Measurements from ENCODE around the gene UGT1A7. TPM values are rescaled to one million over a fixed set of nuclear protein-coding genes. Genes with fewer than 3 reads are reported as not detected.

Gene UGT1A7
- polyA plus RNA-seq, 1 experiment = not detected

GRCh38 chr2:233772583-233772982, 90.9 kb downstream of the UGT1A7 start:
- CTCF ChIA-PET = no interaction called here
- TF ChIP-seq, protein P1, sequence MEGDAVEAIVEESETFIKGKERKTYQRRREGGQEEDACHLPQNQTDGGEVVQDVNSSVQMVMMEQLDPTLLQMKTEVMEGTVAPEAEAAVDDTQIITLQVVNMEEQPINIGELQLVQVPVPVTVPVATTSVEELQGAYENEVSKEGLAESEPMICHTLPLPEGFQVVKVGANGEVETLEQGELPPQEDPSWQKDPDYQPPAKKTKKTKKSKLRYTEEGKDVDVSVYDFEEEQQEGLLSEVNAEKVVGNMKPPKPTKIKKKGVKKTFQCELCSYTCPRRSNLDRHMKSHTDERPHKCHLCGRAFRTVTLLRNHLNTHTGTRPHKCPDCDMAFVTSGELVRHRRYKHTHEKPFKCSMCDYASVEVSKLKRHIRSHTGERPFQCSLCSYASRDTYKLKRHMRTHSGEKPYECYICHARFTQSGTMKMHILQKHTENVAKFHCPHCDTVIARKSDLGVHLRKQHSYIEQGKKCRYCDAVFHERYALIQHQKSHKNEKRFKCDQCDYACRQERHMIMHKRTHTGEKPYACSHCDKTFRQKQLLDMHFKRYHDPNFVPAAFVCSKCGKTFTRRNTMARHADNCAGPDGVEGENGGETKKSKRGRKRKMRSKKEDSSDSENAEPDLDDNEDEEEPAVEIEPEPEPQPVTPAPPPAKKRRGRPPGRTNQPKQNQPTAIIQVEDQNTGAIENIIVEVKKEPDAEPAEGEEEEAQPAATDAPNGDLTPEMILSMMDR (IDR thresholded peaks at IDR 0.05; ENCODE audit: insufficient read depth, low read depth, low read length) = no peak

GRCh38 chr2:233773854-233774253, 92.2 kb downstream of the UGT1A7 start:
- POLR2A ChIA-PET = no interaction called here
- Histone ChIP-seq H3K36me3 (ENCODE audit: control insufficient read depth, insufficient read depth, low read length) (no peaks in the 10 kb centered on the region), H3K4me3 (ENCODE audit: low read depth, low read length) (no peak overlapping the region), H3K27me3 (ENCODE audit: control insufficient read depth, insufficient read depth, low read length) (no peaks in the 10 kb centered on the region)
- CTCF ChIA-PET = no interaction called here
- no peak for DNase-seq (ENCODE audit: low read depth)
- TF ChIP-seq, protein P1 (IDR thresholded peaks at IDR 0.05; ENCODE audit: insufficient read depth, low read depth, low read length) = no peak

More at GRCh38 chr2:233772583-233772982, 90.9 kb downstream of the UGT1A7 start:
- POLR2A ChIA-PET = no interaction called here
- H3K27me3 ChIP-seq (ENCODE audit: control insufficient read depth, insufficient read depth, low read length) = no peaks in the 10 kb centered on the region
- no peaks in the 10 kb centered on the region for H3K36me3 ChIP-seq (ENCODE audit: control insufficient read depth, insufficient read depth, low read length)
- no peak overlapping the region for H3K4me3 ChIP-seq (ENCODE audit: low read depth, low read length)
- DNase-seq (ENCODE audit: low read depth) = no peak

DNA sequence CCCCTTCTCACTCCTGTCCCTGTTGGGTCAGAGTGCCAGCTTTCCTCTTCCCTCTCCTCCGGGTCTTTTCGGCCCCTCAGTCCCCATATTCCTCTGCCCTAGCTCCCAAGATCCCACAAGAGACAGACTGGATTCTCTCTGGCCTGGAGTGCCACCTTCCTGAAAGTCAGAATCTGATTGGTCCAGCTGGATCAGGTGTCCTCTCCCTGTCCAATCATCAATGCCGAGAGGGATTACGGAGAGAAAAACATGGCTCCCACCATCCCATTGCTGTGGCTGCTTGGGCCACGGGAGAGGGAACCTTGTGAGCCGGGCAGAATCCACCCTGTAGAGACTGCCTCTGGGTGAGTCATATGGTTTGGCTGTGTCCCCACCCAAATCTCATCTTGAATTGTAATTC, 93.7 kb downstream of the UGT1A7 start:
- ChIA-PET CTCF (interaction anchor here (0.6 kb wide), 1 partner anchor 14 kb away, joined by 3 read pairs; no protein-coding TSS in a partner anchor), POLR2A (no interaction called here)
- no peak for DNase-seq (ENCODE audit: low read depth)
- Histone ChIP-seq H3K27me3 (ENCODE audit: control insufficient read depth, insufficient read depth, low read length) (no peaks in the 10 kb centered on the region), H3K36me3 (ENCODE audit: control insufficient read depth, insufficient read depth, low read length) (no peaks in the 10 kb centered on the region), H3K4me3 (ENCODE audit: low read depth, low read length) (no peak overlapping the region)
- TF ChIP-seq, protein P1 (IDR thresholded peaks at IDR 0.05; ENCODE audit: insufficient read depth, low read depth, low read length) = no peak

DNA sequence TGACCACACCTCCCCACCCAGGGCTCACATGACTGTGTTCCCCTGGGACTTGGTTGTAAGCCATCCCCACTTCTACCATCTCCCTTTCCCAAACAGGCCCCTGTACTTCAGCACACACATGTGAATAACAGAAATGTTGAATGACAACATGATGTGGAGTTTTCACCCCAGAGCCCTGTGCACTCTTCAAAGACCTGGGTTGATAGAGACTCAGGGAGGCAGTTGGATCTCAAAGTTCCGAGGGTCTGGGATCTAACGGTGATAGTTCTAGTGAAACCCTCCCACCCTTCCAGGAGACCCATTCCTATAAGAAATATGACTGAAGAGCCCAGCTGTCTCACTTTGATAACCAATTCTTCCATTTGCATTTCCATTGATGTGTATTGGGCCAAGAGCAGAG, 96.3 kb downstream of the UGT1A7 start, which contains the start of gene MROH2A:
MROH2A (plus strand) TSS at position 301 of the 400 bp plus-strand sequence. CDS start 1,029 bp downstream, outside the sequence.
- TF ChIP-seq, protein P1 (IDR thresholded peaks at IDR 0.05; ENCODE audit: insufficient read depth, low read depth, low read length) = no peak
- Histone ChIP-seq H3K27me3 (ENCODE audit: control insufficient read depth, insufficient read depth, low read length) (no peaks in the 10 kb centered on the region), H3K4me3 (ENCODE audit: low read depth, low read length) (no peak within 1 kb of the TSS), H3K36me3 (ENCODE audit: control insufficient read depth, insufficient read depth, low read length) (no peaks in the 10 kb centered on the region)
- ChIA-PET CTCF (no interaction called here), POLR2A (no interaction called here)
- no peak for DNase-seq (ENCODE audit: low read depth)

- Histone ChIP-seq H3K36me3 (ENCODE audit: control insufficient read depth, insufficient read depth, low read length) (no peaks in the 10 kb centered on the region), H3K27me3 (ENCODE audit: control insufficient read depth, insufficient read depth, low read length) (no peaks in the 10 kb centered on the region), H3K4me3 (ENCODE audit: low read depth, low read length) (no peak overlapping the region)
- ChIA-PET CTCF (no interaction called here), POLR2A (no interaction called here)
- TF ChIP-seq, protein P1 (IDR thresholded peaks at IDR 0.05; ENCODE audit: insufficient read depth, low read depth, low read length) = no peak
- DNase-seq (ENCODE audit: low read depth) = no peak
These were observed 98.0 kb downstream of the UGT1A7 start for GRCh38 chr2:233779722-233780121.

All from BJ (cell line).